Smooth muscle cell (in vitro differentiated cells): ENCODE measurements around the gene WDPCP. TPM values are rescaled to one million over a fixed set of nuclear protein-coding genes. Genes with fewer than 3 reads are reported as not detected.
"Not testable (repeated sequence)": the region's sequence is repeated elsewhere in the genome, so short reads cannot be mapped to it uniquely, and the experiment has no call there.

Source experiments
- DNase-seq: peaks from one replicate; lab custom pipeline; 2025; ENCODE audit not compliant: unreplicated experiment; lab: John Stamatoyannopoulos, UW
- H2AFZ ChIP-seq: fragments of 200-600 bp; sonication (generic); 2 replicates; pipeline ENCODE4 v1.6.0; 2016; ENCODE audit warnings: antibody characterized with exemption, low read depth, mild to moderate bottlenecking
- H3F3A ChIP-seq: fragments of 200-600 bp; sonication (generic); 2 replicates; pipeline ENCODE4 v1.6.0; 2017; ENCODE audit warnings: antibody characterized with exemption, low read depth
- H3K27ac ChIP-seq: fragments of 200-600 bp; sonication (generic); 2 replicates; pipeline ENCODE4 v1.5.1; 2016; ENCODE audit warnings: low read depth, mild to moderate bottlenecking
- H3K27me3 ChIP-seq: fragments of 200-600 bp; sonication (generic); 2 replicates; pipeline ENCODE4 v1.6.1; 2016; ENCODE audit warnings: low read depth, mild to moderate bottlenecking
- H3K36me3 ChIP-seq: fragments of 200-600 bp; sonication (generic); 2 replicates; pipeline ENCODE4 v1.5.1; 2016; ENCODE audit warnings: low read depth
- H3K4me1 ChIP-seq: fragments of 200-600 bp; sonication (generic); 2 replicates; pipeline ENCODE4 v1.5.1; 2016; ENCODE audit warnings: low read depth
- H3K4me2 ChIP-seq: fragments of 200-600 bp; sonication (generic); 2 replicates; pipeline ENCODE4 v1.6.0; 2016; ENCODE audit warnings: mild to moderate bottlenecking
- H3K4me3 ChIP-seq: fragments of 200-600 bp; sonication (generic); 2 replicates; pipeline ENCODE4 v1.5.1; 2016; ENCODE audit warnings: mild to moderate bottlenecking
- H3K79me2 ChIP-seq: fragments of 200-600 bp; sonication (generic); 2 replicates; pipeline ENCODE4 v1.6.0; 2016; ENCODE audit warnings: low read depth, mild to moderate bottlenecking
- H3K9ac ChIP-seq: fragments of 200-600 bp; sonication (generic); 2 replicates; pipeline ENCODE4 v1.6.0; 2016; ENCODE audit warnings: low read depth
- H3K9me3 ChIP-seq: fragments of 200-600 bp; sonication (generic); replicated peaks from 2 replicates; pipeline ENCODE4 v1.5.1; 2016; ENCODE audit warnings: low read depth
- H4K20me1 ChIP-seq: fragments of 200-600 bp; sonication (generic); 2 replicates; pipeline ENCODE4 v1.6.0; 2016; ENCODE audit warnings: low read depth
- CTCF ChIP-seq: fragments of 200-600 bp; sonication (generic); IDR thresholded peaks from 2 replicates; pipeline ENCODE4 v1.5.1; 2017; ENCODE audit warnings: borderline replicate concordance, mild to moderate bottlenecking, antibody characterized with exemption; ENCODE audit not compliant: insufficient read depth, poor library complexity, severe bottlenecking
- WGBS: methylation state at CpG from one replicate; pipeline ENCODE4 v1.1.7; 2016; ENCODE audit warnings: low lambda C conversion rate; 5-methylcytosine and 5-hydroxymethylcytosine counted together
- polyA plus RNA-seq: library from polyadenylated mRNA; unstranded; fragments of >200 nt; fragmentation: Nextera tagmentation; extraction: Ambion mirVana; gene quantifications from 2 replicates; pipeline ENCODE4 v1.2.1, GENCODE V29; 2016
- total RNA-seq: library from RNA; depleted of rRNA; stranded (reverse); fragments of >200 nt; gene quantifications from 2 replicates; pipeline ENCODE4 v1.2.3, GENCODE V29; 2014

Gene WDPCP
- total and polyA plus RNA-seq, 2 experiments from 2014 or later = 7.5 to 8.1 TPM

- H3K9me3 ChIP-seq = peaks cover 5% of the 10 kb centered on the region
- H3K27me3 ChIP-seq = no peaks in the 10 kb centered on the region
- no peak overlapping the region for H3K27ac ChIP-seq
- TF ChIP-seq CTCF = no peak
- H2AFZ ChIP-seq = no peak overlapping the region
- H3K9ac ChIP-seq = no peak overlapping the region
- no peaks in the 10 kb centered on the region for H4K20me1 ChIP-seq
- H3K36me3 ChIP-seq = no peaks in the 10 kb centered on the region
- no peaks in the 10 kb centered on the region for H3K4me1 ChIP-seq
- H3K4me2 ChIP-seq = no peak overlapping the region
- H3K79me2 ChIP-seq = no peaks in the 10 kb centered on the region
- no peaks in the 10 kb centered on the region for H3F3A ChIP-seq
- 8% methylated on average over 1 of the region's 1 CpG for WGBS
- no peak overlapping the region for H3K4me3 ChIP-seq
- no peak for DNase-seq
These were observed 244.7 kb downstream of the WDPCP start for GRCh38 chr2:63343397-63344109.

DNA sequence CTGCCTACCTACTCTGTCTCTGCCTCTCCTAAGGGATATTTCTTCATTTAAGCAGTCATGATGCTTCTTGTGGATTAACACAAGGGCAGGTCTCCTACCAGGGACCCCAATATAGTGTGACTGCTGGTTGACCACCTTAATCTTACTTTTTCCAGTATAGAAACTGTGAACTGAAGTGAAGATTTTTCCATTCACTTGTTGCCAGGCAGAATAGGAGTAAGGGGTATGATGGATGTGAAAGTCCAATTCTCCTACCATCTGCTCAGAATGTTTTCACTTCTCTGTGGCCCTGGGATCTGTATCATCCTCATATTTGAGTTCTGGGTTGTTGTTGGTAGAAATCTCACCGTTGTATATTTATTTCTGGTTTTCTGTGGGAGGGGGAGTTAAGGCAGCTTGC, 247.8 kb downstream of the WDPCP start:
- H3K27me3 ChIP-seq = no peaks in the 10 kb centered on the region
- H2AFZ ChIP-seq = no peak overlapping the region
- no peaks in the 10 kb centered on the region for H4K20me1 ChIP-seq
- WGBS = 95% methylated on average over 1 of the region's 1 CpG
- H3K36me3 ChIP-seq = no peaks in the 10 kb centered on the region
- no peak overlapping the region for H3K4me3 ChIP-seq
- no peak for TF ChIP-seq CTCF
- H3K27ac ChIP-seq = no peak overlapping the region
- H3F3A ChIP-seq = no peaks in the 10 kb centered on the region
- H3K9ac ChIP-seq = no peak overlapping the region
- H3K4me1 ChIP-seq = no peaks in the 10 kb centered on the region
- no peak overlapping the region for H3K4me2 ChIP-seq
- no peak for DNase-seq
- peaks cover 5% of the 10 kb centered on the region for H3K9me3 ChIP-seq
- H3K79me2 ChIP-seq = no peaks in the 10 kb centered on the region

DNA sequence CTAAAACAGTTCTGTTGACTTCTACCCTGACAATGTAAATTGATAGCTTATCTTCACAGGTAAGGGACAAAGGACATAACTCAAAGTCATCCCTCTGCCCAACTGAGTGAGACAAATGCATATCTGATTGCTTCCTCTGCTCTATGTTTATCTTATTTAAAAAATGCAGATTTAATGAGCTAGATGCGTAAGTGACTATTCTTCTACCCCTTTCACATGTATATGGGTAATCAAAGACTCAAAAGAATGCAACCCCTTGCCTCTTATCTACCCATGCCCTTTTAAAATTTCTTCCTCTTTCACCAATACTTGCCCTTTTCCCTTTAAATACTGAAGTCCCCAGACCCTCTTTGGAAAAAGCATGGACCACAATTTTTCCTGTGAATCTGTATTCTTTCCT, 253.4 kb downstream of the WDPCP start:
- no peak for TF ChIP-seq CTCF
- no peaks in the 10 kb centered on the region for H3K27me3 ChIP-seq
- no peaks in the 10 kb centered on the region for H3K36me3 ChIP-seq
- no peak overlapping the region for H3K4me3 ChIP-seq
- no peaks in the 10 kb centered on the region for H3K9me3 ChIP-seq
- H3F3A ChIP-seq = no peaks in the 10 kb centered on the region
- no peak overlapping the region for H3K4me2 ChIP-seq
- no peak for DNase-seq
- no peaks in the 10 kb centered on the region for H3K4me1 ChIP-seq
- H3K27ac ChIP-seq = no peak overlapping the region
- no peak overlapping the region for H2AFZ ChIP-seq
- no peaks in the 10 kb centered on the region for H3K79me2 ChIP-seq
- WGBS = 77% methylated on average over 1 of the region's 1 CpG
- no peak overlapping the region for H3K9ac ChIP-seq
- no peaks in the 10 kb centered on the region for H4K20me1 ChIP-seq

- H3F3A ChIP-seq = no peaks in the 10 kb centered on the region
- WGBS = 100% methylated on average over 1 of the region's 1 CpG
- H3K27me3 ChIP-seq = no peaks in the 10 kb centered on the region
- H3K9me3 ChIP-seq = no peaks in the 10 kb centered on the region
- H2AFZ ChIP-seq = no peak overlapping the region
- no peak overlapping the region for H3K4me3 ChIP-seq
- no peak for TF ChIP-seq CTCF
- H3K36me3 ChIP-seq = no peaks in the 10 kb centered on the region
- H3K79me2 ChIP-seq = no peaks in the 10 kb centered on the region
- H3K4me1 ChIP-seq = no peaks in the 10 kb centered on the region
- no peak overlapping the region for H3K4me2 ChIP-seq
- no peak overlapping the region for H3K27ac ChIP-seq
- no peak overlapping the region for H3K9ac ChIP-seq
- H4K20me1 ChIP-seq = no peaks in the 10 kb centered on the region
- no peak for DNase-seq
These were observed 261.8 kb downstream of the WDPCP start for GRCh38 chr2:63326473-63326872.

DNA sequence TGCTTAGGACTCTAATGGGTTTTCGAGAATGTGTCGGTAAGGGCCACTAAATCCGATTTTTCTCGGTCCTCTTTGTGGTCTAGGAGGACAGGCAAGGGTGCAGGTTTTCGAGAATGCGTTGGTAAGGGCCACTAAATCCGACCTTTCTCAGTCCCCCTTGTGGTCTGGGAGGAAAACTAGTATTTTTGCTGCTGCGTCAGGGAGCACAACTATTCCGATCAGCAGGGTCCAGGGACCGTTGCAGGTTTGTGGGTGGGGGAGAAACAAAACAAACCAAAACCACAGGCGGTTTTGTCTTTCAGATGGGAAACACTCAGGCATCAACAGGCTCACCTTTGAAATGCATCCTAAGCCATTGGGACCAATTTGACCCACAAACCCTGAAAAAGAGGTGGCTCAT, 264.6 kb downstream of the WDPCP start:
- not testable (repeated sequence) for H3K27me3 ChIP-seq, H3K4me3 ChIP-seq, H3K9ac ChIP-seq, H3K9me3 ChIP-seq, H3F3A ChIP-seq, H2AFZ ChIP-seq, H3K79me2 ChIP-seq, H4K20me1 ChIP-seq, H3K4me2 ChIP-seq, H3K36me3 ChIP-seq, DNase-seq, H3K4me1 ChIP-seq, H3K27ac ChIP-seq
- 51% methylated on average over 11 of the region's 11 CpGs for WGBS
